ENCODE measurements around the gene RACGAP1.

Gene RACGAP1

DNA sequence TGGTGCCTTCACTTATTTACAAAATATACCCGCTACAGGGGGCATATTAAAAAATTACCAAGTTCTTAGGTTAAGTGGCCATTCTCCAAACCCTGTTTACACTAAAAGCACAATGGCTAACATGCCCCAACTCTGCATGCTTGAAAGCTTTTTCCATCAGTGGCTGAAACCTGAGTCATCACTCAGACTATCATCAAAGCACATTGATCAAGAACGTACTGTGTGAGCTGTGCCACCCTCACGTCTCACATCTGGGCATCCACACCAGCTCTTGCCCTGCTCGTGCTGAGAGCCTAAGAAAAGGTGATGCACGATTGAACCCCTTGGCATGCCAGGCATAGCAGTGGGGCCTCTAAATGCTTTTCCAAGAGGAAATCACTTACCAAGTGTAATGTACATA is 39.3 kb downstream of the RACGAP1 start:
- DNase-seq (ENCODE audit: low read depth in 2 of 2) = no peak

DNA sequence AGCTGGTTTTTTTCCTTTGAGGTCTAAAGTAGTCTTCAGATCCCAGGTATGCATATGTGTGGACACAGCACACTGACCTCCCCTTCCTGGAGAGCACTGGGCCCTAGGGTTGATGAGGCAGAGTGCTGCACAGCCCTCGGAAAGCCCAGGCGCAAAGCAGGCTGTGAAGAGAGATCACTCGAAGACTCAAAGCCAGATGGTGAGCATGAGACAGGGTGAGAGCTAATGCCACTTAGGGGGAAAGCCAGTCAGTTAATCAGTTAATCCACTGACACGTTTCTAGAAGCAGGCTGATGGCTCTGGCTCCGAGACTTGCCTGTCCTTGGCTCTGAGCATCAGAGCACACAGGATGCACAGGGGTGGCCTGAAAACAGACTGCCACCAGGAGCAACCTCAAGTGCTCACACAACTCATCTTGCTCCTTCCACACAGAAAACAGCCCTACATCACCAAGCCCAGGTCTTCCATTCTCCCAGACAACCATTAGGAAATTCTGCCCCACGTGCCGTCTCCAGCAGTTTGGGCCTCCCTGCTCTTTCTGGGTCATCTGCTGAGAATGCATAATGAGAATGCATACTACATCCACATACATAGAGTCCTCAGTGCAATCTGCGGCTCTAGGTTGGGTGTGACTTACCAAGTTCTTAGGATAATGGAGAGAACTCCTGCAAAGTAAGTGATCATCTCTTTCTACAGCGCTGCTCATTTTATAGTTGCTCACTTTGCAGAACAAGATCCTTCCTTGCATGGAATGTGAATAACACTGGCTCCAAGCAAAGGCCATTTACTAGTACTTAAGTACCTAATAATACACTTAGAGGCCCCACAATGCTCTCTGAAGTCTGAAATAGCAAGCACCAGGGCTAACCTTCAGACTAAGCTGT is 40.6 kb downstream of the RACGAP1 start:
- no peak for DNase-seq (ENCODE audit: low read depth in 2 of 2)

DNA sequence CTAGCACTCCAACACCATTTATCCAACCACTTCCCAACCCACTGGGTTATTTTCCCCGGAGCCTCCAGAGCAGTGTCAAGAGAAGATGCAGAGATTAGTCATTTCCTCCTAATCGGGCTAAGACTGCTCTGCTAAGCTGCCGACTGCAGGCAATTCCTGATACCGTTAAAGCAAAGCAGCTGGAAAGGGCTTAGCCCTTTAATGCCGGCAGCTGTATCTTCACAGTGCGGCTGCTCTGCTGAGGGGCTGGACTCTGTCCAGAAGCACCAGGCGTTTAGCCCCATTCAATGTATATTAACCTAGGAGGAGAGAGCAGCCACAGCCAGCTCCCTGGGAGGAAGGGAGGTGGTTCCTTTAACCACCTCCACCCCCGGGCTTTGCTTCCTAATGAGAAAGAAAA is 41.4 kb downstream of the RACGAP1 start:
- peak; percentile 82 to 85 for DNase-seq (ENCODE audit: low read depth in 2 of 2)

DNA sequence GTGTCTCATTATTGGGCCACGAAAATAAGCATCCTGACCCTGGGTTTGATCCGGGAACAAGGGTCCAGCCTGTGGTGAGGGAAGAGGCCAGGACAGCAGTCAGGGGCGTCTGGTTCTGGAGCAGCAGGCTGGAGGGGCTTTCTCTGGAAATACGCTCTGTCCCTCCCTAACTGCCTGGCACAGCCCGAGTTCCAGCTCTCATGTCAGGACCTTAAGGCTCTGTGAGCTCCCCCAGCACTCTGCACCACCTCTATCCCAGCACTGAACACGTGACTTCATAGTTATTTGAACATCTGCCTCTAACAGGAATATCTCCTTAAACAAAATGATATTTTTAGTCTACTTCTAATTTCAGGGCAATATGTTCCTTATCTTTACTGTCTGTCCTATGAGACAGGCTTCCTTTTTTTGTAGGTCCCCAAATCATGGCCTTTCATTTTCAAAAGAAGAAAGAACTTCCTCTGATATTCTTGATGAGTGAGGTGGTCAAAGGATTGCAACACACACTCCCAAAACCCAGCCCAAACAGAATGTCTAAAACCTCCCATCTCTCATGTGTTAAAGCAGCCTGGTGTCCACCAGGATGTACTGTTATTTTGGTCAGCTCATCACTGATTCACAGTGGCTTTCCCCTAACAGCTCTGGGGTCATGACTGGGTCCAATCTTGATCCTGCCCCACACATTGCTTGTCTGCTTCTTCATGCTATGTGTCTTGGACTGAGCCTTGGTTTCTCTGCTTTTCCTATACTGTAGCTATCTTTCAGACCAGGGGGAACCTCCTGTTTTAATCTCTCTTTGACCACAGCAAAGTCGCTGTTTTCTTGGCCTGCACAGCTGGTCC is 42.8 kb downstream of the RACGAP1 start:
- DNase-seq (ENCODE audit: low read depth in 2 of 2) = no peak

DNA sequence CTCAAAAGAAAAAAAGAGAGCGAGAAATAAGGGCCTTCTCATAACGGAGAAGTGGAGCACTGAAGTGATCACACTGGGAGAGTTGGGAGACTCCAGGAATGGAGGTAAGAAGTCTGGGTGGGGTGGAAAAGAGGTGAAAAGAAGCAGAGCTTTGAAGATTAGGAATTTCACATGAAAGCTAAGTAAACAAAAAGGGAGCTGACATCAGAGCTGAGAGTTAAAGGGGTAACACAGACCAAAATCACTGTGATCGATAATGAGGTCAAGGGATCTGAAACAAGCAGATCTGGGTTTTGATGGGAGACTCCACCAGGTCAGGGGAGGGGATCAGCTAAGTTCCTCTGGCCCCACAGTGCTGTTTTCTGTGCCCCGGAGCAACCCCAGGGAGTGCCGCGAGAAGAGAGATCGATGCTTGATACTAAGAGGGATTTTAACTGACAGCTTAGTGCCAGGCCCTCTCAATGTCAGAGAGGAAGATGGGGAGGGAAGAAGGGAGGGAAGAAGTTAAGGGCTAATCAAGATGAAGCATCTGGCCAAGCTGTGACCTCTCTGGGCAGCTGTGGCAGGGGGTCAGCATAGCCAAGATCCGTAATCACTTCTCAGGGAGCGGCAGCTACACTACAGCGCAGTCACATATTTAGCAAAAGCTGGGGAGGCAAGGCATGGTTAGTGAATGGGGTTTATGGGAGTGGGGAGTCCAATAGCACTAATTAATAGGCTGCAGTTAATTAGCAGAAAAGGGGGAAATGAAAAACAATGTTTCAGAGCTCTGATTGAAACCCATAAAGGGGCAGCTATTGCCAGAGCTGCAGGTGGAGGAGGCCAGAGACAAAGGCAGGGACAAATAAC is 44.6 kb downstream of the RACGAP1 start:
- no peak for DNase-seq (ENCODE audit: low read depth in 2 of 2)

DNA sequence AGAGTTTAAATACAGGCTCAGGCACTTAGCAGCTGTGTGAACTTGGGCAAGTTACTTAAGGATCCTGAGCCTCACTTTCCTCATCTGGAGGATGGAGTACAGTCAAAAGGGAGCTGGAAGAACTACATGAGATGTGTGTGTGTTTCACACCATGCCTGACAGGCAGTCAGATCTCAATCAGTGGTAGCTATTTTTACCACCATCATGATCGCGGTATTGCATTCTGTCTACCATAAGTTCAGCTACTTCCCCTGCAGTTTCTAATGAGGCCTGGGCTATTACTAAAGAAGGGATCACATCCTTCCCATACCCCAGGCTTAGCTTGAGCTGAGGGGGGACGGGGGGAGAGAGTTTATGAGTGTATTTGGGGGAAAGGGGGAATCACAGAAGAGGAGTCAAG is 45.5 kb downstream of the RACGAP1 start:
- no peak for DNase-seq (ENCODE audit: low read depth in 2 of 2)

DNA sequence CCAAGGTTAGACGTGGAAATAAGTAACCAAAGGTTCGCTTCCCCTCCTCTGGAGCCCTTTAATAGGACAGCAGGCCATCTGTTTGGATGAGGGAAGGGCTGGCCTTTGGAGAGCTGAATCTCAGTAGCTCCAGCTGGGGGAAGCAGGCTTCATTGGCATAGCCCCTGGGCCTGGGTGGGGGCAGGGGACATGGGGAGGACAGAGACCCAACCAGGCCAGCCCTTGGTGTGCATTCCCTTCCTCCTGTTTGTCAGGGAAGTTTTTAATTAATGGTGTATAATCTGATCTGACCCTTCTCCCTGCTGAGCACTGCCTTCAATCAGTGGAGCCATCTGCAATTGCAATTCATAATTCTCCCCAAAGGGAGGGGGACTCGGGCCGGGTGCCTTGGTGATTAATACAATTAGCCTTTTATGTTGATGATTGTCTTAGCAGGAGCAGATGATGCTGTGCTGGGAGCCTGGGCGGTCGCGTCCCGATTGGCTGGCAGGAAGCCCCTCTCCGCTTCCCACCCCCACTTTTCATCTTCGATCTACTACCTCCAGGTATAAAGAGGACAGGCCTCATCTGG is 46.2 kb downstream of the RACGAP1 start:
- DNase-seq (ENCODE audit: low read depth in 2 of 2) = no peak

DNA sequence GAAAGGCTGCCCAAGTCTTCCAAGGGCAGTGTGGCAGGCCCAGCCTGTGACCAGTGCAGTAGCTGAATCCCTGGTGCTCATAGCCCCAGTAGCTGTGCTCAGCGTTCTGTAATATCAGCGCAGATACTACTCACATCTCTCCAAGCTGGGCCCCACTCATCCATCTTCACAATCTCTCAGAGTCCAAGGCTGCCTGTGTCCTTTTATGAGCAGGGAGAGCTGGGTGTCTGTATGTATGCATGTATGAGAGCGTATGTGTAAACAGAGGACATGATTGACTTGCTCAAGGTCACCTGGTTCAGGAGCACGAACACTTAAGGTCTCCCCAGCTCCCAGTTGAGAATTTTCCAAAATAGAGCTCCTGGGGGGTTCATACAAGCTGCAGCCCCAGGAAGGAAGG is 47.2 kb downstream of the RACGAP1 start:
- DNase-seq (ENCODE audit: low read depth in 2 of 2) = no peak

DNA sequence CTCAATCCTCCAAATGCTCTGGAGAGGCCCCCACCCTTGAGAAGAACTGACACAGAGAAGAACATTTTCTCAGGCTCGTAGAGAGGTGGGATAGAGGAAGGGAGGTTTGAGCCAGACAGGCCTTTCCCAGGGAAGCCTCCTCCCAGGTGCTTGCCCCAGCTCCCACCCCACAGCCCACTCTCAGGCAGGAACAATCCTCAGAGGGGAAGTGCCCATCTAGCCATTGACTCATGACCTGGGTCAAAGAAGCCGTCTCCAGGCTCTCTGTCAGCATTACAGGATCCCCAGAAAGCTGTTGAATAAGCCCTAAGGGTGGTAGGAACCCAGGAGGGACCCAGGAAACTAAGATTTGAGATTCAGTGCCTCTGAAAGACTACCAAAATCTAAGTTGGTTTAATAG is 48.7 kb downstream of the RACGAP1 start:
- no peak for DNase-seq (ENCODE audit: low read depth in 2 of 2)

DNA sequence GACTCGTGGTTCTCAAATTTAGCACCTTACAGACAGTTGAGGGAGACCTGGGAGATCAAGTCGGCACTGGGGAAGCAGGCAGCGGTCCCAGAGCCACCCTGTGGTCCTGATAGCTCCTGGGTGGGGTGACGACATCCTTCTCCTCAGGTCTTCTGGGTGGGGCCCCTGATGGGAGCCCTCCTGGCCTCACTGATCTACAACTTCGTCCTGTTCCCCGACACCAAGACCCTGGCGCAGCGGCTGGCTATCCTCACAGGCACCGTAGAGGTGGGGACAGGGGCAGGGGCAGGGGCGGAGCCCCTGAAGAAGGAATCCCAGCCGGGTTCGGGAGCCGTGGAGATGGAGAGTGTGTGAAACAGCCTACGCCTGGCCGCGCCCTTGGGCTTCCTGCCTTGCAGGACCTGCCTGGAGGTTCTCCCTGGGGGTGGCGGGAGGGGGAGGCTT is 50.0 kb downstream of the RACGAP1 start:
- no peak for DNase-seq (ENCODE audit: low read depth in 2 of 2)

DNA sequence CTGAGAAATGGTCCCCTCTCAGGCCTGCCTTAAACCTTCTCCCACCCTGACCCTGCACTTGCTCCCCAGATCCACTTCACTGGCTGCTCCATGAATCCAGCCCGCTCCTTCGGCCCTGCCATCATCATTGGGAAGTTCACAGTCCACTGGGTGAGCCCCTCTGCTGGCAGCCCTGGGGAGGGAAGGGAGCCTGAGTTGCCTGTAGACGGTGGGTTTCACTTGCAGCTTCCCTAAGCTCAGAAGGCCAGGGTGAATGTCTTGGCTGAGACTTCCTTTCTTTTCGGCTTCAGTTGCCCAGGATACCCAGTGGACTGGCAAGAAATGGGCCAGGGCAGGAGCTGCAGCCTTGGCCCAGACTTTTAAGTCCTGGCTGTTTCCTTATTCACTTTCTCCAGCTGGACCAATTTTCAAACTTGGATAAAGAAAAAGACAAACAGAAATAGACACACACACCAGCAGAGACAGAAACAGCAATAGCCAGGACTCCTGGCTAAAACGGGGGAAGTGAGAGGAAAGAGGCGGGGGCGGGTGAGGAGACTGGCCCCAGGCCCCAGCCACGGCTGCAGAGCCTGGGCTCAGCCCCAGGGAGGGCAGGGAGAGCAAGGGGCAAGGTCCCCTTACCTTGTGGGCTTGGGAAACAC is 50.5 kb downstream of the RACGAP1 start:
- no peak for DNase-seq (ENCODE audit: low read depth in 2 of 2)

DNA sequence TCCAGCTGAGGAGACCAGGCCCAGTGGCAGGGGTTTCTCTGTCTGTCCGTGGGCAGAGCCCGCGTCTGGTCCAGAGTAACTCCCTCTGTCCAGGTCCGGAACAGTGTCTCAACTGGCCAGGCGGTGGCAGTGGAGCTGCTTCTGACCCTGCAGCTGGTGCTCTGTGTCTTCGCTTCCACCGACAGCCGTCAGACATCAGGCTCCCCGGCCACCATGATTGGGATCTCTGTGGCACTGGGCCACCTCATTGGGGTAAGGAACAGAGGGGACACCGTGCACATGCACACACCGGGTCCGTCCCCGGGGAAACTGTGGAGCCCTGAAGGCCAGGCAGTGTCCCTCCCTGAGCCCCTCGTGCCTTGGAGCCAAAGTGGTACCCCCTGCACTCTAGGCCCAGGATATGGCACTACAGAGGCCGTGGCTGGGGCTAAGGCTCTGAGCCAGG is 51.0 kb downstream of the RACGAP1 start:
- peak; percentile 7 to 12 for DNase-seq (ENCODE audit: low read depth in 2 of 2)

DNA sequence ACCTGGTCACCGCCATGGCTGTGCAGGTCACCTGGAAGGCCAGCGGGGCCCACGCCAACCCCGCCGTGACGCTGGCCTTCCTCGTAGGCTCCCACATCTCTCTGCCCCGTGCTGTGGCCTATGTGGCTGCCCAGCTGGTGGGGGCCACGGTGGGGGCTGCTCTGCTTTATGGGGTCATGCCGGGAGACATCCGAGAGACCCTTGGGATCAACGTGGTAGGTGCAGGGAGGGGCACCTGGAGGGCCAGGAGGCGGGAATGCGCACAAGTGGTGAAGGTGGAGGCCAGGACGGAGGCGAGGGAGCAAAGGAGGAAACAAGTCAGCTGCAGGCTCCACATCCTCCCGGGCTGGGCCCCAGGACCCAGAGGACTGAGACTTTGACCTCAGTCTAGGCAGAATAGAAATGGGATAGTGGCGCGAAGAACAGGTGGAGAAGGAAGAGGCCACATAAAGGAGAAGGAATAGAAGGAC is 51.9 kb downstream of the RACGAP1 start:
- DNase-seq (ENCODE audit: low read depth in 2 of 2) = no peak

DNA sequence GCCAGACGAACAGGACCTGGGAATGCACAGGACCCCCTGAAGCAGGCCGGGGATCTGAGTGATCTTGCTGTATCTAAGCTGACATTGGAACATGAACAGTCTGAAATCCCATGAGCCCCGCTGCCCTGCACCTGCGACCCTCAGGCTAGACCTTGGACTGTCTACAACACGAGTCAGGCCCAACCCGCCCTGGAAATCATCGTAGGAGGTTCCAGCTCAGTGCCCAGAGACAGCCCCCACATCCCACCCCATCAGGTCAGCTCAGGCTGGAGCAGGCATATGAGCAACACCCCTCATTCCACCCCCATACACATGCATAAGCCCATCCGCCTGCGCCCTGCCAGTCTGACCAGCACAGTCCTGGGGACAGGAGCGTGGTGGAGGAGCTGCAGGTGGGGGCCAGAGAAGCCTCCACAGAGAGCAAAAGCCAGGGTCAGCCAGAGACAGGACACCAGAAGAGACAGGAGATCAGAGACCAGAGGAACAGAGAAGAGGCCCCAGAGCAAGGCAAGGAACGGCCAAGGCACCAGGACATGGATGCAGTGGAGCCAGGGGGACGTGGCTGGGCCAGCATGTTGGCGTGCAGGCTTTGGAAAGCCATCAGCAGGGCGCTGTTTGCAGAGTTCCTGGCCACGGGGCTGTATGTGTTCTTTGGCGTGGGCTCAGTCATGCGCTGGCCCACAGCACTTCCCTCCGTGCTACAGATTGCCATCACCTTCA is 52.5 kb downstream of the RACGAP1 start, which contains the start of gene AQP6:
Gene AQP6 (plus strand): TSS at position 307 of the 720 bp plus-strand sequence. CDS start 227 bp downstream, at position 534.
- DNase-seq (ENCODE audit: low read depth in 2 of 2) = no peak

DNA sequence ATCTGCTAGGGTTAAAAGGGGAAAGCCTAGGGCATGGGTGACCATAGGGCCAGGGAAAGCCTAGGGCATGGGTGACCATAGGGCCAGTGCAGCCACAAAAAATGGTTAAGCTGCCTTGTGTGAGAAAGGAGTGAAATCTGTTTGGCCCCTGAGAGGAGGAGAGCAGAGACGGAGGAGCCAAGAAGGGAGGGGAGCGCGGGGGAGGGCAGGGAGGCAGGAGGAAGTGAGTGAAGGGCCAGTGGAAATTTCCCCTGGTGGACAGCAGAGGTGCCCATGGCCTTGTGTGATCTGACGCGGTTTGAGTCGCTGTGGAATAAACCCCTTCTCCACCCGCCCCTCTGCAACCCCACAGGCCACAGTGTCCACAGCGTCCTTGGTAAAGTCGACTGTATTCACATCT is 53.2 kb downstream of the RACGAP1 start:
- DNase-seq (ENCODE audit: low read depth in 2 of 2) = no peak

DNA sequence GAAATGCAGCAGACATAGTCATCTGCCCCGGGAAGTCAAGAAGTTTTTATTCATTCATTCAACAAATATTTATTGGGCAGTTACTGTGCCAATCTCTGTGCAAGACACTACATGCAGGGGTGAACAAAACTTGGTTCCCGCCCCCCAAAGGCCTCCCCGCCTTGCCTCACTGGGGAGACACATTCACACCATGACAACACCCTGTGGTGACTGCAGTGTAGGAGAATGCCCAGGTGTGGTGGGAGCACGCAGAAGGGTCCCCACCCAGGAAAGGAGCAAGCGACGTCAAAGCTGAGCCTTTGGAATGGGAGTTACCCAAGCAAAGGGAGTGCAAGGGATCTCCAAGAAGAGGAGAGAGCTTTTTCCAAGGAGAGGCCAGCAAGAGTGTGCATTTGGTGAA is 54.2 kb downstream of the RACGAP1 start:
- DNase-seq (ENCODE audit: low read depth in 2 of 2) = no peak

DNA sequence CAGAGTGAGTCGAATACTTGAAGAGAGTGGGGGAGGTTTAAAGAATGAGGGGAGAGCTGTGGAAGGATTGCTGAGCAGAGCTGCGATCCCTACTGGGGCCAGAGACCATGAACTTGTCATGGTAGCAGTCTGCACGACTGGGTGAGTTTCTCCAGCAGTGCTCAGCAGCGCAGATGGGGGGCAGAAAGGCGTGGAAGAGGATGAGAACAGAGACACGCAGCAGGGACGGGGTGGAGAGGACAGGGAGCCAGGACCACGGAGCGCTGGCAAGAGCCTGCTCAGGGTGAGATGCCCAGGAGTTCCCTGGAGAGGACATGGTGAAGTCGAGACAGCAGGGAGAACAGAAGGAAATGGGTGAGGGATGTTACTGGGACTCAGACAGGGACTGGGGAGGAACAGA is 54.6 kb downstream of the RACGAP1 start:
- DNase-seq (ENCODE audit: low read depth in 2 of 2) = no peak

DNA sequence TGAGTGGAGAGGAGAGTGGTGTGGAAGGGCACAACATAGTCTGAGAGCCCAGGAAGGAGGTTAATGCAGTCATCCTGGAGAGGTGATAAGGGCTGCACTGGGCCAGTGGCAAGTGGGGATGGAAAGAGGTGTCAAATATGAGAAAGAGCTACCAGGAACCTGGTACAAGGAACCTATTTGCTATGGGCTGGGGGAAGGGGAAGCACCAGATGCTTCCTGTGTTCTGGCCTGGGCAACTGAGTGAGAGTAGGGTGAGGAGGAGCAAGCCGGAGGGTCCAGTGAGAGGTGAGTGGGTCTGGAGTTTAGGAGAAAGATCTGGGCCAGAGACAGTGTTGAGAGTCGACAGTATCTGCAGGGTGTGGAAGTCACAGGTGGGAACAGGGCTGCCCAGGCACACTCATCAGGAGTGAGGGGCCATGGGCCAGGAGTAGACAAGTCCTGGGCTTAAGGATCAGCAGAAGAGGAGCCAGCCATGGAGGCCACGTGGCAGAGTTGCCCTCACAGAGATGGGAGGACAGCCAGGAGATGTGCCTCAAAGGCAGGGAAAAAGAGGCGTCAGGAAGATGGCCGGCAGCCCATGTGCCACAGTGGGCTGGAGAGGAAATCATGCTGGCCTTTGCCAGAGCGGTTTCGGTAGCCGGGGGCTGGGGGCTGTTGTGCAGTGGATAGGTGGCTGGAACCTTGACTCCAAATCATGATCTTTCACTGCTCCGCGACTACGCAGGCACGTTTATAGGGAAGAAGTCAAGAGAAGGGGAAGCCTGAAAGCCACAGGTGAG is 55.5 kb downstream of the RACGAP1 start:
- DNase-seq (ENCODE audit: low read depth in 2 of 2) = no peak

DNA sequence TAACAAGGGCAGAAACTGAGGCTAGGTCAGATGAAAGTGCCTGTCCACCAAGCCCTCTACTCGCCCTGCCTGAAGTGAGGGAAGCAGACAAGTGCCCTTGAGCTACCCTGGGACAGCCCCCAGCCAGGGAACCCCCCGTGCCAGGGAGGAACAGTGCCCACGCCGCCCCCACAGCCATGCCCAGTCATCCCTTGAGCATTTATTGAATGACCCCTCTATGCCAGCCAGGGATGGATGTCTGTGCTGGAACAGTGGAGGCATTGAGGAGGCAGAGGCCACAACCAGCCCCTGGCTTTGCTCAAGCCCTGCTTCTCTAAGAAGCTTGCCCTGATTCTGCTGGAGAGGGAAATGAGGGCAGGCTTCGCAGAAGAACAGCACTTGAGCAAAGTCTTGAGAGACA is 56.3 kb downstream of the RACGAP1 start:
- no peak for DNase-seq (ENCODE audit: low read depth in 2 of 2)

Data from fibroblast of skin of left quadriceps (primary cell).